HEK293 (cell line): ENCODE data around the gene BICD1.

Experiments used
- CTCF ChIP-seq: fragments of 450-650 bp; formaldehyde crosslinking; IDR thresholded peaks from 2 replicates; pipeline ENCODE4 v1.5.1; 2016; ENCODE audit warnings: missing biosample characterization, missing genetic modification characterization
- ZNF146 ChIP-seq: fragments of 450-650 bp; formaldehyde crosslinking; IDR thresholded peaks from 2 replicates; pipeline ENCODE4 v1.5.1; 2016; ENCODE audit warnings: missing biosample characterization, missing genetic modification characterization
- ZNF837 ChIP-seq: fragments of 450-650 bp; formaldehyde crosslinking; IDR thresholded peaks from 2 replicates; pipeline ENCODE4 v1.5.1; 2016; ENCODE audit warnings: missing biosample characterization, missing genetic modification characterization

GRCh38 chr12:32301216-32301615, 194.6 kb downstream of the BICD1 start:
- TF ChIP-seq CTCF (tag by site-specific recombination): no peak
- TF ChIP-seq ZNF146: no peak
- TF ChIP-seq ZNF837 (tag by site-specific recombination): no peak
